Measurements from ENCODE around the gene MTMR6. TPM values are rescaled to one million over a fixed set of nuclear protein-coding genes. Genes with fewer than 3 reads are reported as not detected.

Gene MTMR6
- total RNA-seq, 2 donors from 2014 or later = 14.8 to 21.2 TPM

DNA sequence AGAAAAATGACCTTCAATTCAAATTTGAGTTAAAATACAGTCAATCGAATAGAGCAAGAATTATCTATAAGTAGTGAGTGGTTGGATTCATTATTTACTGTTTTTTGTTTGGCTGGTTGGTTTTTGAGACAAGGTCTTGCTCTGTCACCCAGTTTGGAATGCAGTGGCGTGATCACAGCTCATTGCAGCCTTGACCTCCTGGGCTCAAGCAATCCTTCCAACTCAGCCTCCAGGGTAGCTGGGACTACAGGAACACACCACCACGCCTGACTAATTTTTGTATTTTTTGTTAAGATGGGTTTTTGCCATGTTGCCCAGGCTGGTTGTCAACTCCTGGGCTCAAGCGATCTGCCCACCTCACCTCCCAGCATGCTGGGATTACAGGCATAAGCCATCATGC lies 25.0 kb downstream of the MTMR6 start:
- no peak for DNase-seq (ENCODE audit: low spot score)
- Histone ChIP-seq H3K9me3 (no peaks in the 10 kb centered on the region), H3K4me3 (no peak overlapping the region), H3K27ac (no peak overlapping the region), H3K4me1 (no peaks in the 10 kb centered on the region), H3K36me3 (peaks cover 73% of the 10 kb centered on the region), H3K27me3 (no peaks in the 10 kb centered on the region)
- TF ChIP-seq, protein P1, sequence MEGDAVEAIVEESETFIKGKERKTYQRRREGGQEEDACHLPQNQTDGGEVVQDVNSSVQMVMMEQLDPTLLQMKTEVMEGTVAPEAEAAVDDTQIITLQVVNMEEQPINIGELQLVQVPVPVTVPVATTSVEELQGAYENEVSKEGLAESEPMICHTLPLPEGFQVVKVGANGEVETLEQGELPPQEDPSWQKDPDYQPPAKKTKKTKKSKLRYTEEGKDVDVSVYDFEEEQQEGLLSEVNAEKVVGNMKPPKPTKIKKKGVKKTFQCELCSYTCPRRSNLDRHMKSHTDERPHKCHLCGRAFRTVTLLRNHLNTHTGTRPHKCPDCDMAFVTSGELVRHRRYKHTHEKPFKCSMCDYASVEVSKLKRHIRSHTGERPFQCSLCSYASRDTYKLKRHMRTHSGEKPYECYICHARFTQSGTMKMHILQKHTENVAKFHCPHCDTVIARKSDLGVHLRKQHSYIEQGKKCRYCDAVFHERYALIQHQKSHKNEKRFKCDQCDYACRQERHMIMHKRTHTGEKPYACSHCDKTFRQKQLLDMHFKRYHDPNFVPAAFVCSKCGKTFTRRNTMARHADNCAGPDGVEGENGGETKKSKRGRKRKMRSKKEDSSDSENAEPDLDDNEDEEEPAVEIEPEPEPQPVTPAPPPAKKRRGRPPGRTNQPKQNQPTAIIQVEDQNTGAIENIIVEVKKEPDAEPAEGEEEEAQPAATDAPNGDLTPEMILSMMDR (IDR thresholded peaks at IDR 0.05) = no peak

DNA sequence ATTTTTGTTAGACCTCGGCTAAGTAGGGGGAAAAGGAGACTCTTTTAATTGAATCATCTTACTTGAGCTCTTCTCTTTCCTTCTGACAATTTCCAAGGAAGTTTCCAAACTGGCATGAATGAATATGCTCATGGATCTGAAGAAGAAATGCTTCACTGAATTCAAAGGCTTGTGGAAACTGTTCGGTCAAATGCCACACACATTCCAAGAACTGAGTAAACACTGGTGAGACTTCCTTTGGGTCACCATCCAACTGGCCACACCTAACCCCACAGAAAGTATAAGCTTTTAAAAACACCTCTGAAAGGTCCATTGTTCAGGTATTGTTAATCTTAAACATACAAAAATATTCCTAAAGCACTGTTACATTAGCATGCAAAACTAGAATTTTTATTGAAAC lies 33.6 kb downstream of the MTMR6 start:
- no peaks in the 10 kb centered on the region for H3K27me3 ChIP-seq
- H3K36me3 ChIP-seq = peaks cover 45% of the 10 kb centered on the region
- DNase-seq (ENCODE audit: low spot score) = no peak
- H3K4me3 ChIP-seq = no peak overlapping the region
- H3K4me1 ChIP-seq = no peaks in the 10 kb centered on the region
- TF ChIP-seq, protein P1 (IDR thresholded peaks at IDR 0.05) = no peak
- no peaks in the 10 kb centered on the region for H3K9me3 ChIP-seq
- no peak overlapping the region for H3K27ac ChIP-seq

DNA sequence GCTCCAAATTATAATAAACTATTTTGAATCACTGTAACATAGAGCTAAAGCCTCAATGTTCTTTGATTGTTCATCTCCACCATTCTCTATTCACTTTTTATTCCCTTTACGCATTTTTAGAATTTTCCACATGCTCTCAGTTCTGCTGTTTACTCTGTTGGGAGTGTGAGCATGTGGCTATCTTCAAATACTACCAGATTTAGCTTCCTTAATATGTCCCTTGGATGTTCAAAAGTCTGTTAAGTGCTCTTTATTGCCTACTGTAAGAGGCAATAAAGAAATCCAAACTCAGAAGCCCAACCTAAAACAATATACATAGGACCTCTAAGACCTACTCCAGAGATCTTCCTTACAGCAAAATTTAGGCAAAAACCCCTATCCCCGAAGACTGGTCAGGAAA lies 34.5 kb downstream of the MTMR6 start:
- TF ChIP-seq, protein P1 (IDR thresholded peaks at IDR 0.05) = no peak
- Histone ChIP-seq H3K36me3 (peaks cover 41% of the 10 kb centered on the region), H3K27me3 (no peaks in the 10 kb centered on the region), H3K27ac (no peak overlapping the region), H3K4me3 (no peak overlapping the region), H3K9me3 (no peaks in the 10 kb centered on the region), H3K4me1 (no peaks in the 10 kb centered on the region)
- DNase-seq (ENCODE audit: low spot score) = no peak

DNA sequence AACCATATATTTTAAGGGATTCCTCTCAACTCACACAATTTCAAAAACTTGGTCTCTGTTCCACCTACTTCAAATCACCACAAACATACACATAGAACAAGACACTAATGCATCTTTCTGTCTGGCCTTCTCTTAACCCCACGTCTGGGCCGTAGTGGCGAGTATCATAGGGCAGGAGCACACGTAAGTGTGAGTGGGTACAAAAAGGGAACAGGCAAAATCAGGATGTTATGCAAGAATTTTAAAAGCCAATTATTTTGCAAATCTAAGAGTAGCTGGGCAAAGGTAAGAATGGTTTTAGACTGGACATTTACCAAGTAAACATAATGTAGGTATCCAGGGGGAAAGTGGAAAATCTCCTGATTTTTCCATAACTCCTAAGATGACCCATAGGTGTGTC lies 35.1 kb downstream of the MTMR6 start:
- Histone ChIP-seq H3K27me3 (no peaks in the 10 kb centered on the region), H3K27ac (no peak overlapping the region), H3K36me3 (peaks cover 35% of the 10 kb centered on the region), H3K4me1 (no peaks in the 10 kb centered on the region), H3K9me3 (no peaks in the 10 kb centered on the region), H3K4me3 (no peak overlapping the region)
- TF ChIP-seq, protein P1 (IDR thresholded peaks at IDR 0.05) = no peak
- no peak for DNase-seq (ENCODE audit: low spot score)

DNA sequence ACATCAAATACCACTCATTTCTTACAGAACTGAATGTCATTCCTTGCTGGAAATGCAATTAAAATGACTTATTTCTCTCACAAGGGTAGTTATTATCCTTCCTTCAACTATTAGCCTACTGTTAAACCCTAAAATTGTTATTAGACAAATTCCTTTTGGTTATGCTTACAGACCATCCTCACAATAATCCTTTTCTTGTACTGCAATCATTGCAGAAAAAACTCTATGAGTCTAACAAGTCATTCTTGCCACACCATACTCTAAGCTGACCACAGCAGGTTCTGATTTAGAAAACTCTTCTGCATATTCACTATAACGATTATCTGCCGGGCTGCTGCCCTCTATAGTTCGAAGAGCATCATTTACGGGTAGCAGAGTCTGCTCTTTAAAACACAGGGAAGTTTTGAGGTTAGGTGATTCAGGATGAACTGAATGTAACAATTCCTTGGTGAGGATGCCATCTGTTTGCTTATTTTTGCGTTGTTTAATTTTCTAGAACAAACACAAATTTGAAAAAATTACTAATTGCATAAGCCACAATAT lies 38.2 kb downstream of the MTMR6 start:
- TF ChIP-seq, protein P1 (IDR thresholded peaks at IDR 0.05) = no peak
- Histone ChIP-seq H3K27ac (no peak overlapping the region), H3K4me1 (no peaks in the 10 kb centered on the region), H3K27me3 (no peaks in the 10 kb centered on the region), H3K4me3 (no peak overlapping the region), H3K9me3 (no peaks in the 10 kb centered on the region), H3K36me3 (peaks cover 27% of the 10 kb centered on the region)
- no peak for DNase-seq (ENCODE audit: low spot score)

DNA sequence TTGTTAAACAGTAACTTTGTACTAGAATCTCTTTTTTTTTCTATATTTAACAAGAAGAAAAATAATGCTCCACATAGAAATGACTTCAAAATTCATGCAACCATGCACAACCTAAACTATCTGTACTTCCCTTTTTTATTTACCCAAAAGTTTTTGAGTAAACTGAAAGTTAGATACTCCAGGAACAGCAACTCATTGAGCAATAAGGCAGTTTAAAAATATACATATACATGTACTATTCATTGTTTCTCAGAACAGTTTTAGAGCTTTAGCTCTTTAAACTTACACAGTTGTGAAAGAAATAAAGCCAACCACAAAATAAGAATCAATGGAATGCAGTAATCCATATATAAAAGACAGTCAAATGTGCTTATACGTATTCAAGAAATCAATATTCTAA lies 39.2 kb downstream of the MTMR6 start:
- H3K27ac ChIP-seq = no peak overlapping the region
- DNase-seq (ENCODE audit: low spot score) = no peak
- H3K36me3 ChIP-seq = peaks cover 19% of the 10 kb centered on the region

More for the DNA sequence above, 39.2 kb downstream of the MTMR6 start:
- no peaks in the 10 kb centered on the region for H3K4me1 ChIP-seq
- TF ChIP-seq, protein P1 (IDR thresholded peaks at IDR 0.05) = no peak
- no peak overlapping the region for H3K4me3 ChIP-seq
- no peaks in the 10 kb centered on the region for H3K27me3 ChIP-seq
- no peaks in the 10 kb centered on the region for H3K9me3 ChIP-seq

All from right atrium auricular region (tissue), 2 donors.